H9 (cell line): ENCODE results near the gene CTPS2. TPM values are rescaled to one million over a fixed set of nuclear protein-coding genes. Genes with fewer than 3 reads are reported as not detected.

Experiments
- DNase-seq: peaks from one replicate; pipeline ENCODE4 v3.0.0-alpha.2; 2017
- H2AFZ ChIP-seq: one replicate; pipeline ENCODE4 v1.6.1; 2013; ENCODE audit warnings: mild to moderate bottlenecking, low read length, control low read depth, moderate library complexity
- H2AK5ac ChIP-seq: 2 replicates; pipeline ENCODE4 v1.6.1; 2013; ENCODE audit warnings: low read length, control low read depth, mixed read lengths; ENCODE audit not compliant: insufficient read length
- H2BK120ac ChIP-seq: one replicate; pipeline ENCODE4 v1.6.1; 2013; ENCODE audit warnings: low read depth, mild to moderate bottlenecking, low read length, control low read depth, inconsistent platforms; ENCODE audit not compliant: poor library complexity, severe bottlenecking
- H2BK12ac ChIP-seq: 2 replicates; pipeline ENCODE4 v1.6.1; 2013; ENCODE audit warnings: low read length, control low read depth, mixed read lengths, low read depth; ENCODE audit not compliant: insufficient read length
- H2BK15ac ChIP-seq: 2 replicates; pipeline ENCODE4 v1.6.1; 2013; ENCODE audit warnings: low read depth, low read length, control low read depth
- H2BK20ac ChIP-seq: one replicate; pipeline ENCODE4 v1.6.1; 2013; ENCODE audit warnings: low read depth, mild to moderate bottlenecking, low read length, control low read depth, inconsistent platforms; ENCODE audit not compliant: poor library complexity, severe bottlenecking
- H2BK5ac ChIP-seq: 2 replicates; pipeline ENCODE4 v1.6.1; 2013; ENCODE audit warnings: low read length, control low read depth, mixed read lengths; ENCODE audit not compliant: insufficient read length
- H3K14ac ChIP-seq: 2 replicates; pipeline ENCODE4 v1.6.1; 2013; ENCODE audit warnings: low read length, control low read depth; ENCODE audit not compliant: insufficient read depth
- H3K18ac ChIP-seq: 2 replicates; pipeline ENCODE4 v1.6.1; 2013; ENCODE audit warnings: low read depth, mild to moderate bottlenecking, mixed read lengths, low read length, control low read depth; ENCODE audit not compliant: insufficient read length
- H3K23ac ChIP-seq: 2 replicates; pipeline ENCODE4 v1.6.1; 2013; ENCODE audit warnings: low read length, control low read depth, mixed read lengths, low read depth; ENCODE audit not compliant: insufficient read length
- H3K23me2 ChIP-seq: 2 replicates; pipeline ENCODE4 v1.6.1; 2013; ENCODE audit warnings: low read depth, mild to moderate bottlenecking, mixed read lengths, low read length, control low read depth; ENCODE audit not compliant: insufficient read length, poor library complexity, severe bottlenecking
- H3K27ac ChIP-seq: 2 replicates; pipeline ENCODE4 v1.5.1; 2013; ENCODE audit warnings: low read length, control low read depth, mixed read lengths, low read depth; ENCODE audit not compliant: insufficient read length
- H3K27me3 ChIP-seq: 2 replicates; pipeline ENCODE4 v1.6.1; 2013; ENCODE audit warnings: low read length, control low read depth, inconsistent platforms; ENCODE audit not compliant: insufficient read depth
- H3K4ac ChIP-seq: 2 replicates; pipeline ENCODE4 v1.6.1; 2013; ENCODE audit warnings: low read depth, mild to moderate bottlenecking, control low read depth, inconsistent platforms, low read length, moderate library complexity
- H3K4me1 ChIP-seq: 2 replicates; pipeline ENCODE4 v1.6.1; 2013; ENCODE audit warnings: low read length, control low read depth, inconsistent platforms; ENCODE audit not compliant: insufficient read depth
- H3K4me2 ChIP-seq: 2 replicates; pipeline ENCODE4 v1.6.1; 2013; ENCODE audit warnings: low read length, control low read depth, mixed read lengths; ENCODE audit not compliant: insufficient read length, insufficient read depth
- H3K56ac ChIP-seq: 2 replicates; pipeline ENCODE4 v1.6.1; 2013; ENCODE audit warnings: low read depth, mild to moderate bottlenecking, mixed read lengths, low read length, control low read depth; ENCODE audit not compliant: insufficient read length
- H3K79me1 ChIP-seq: 2 replicates; pipeline ENCODE4 v1.6.1; 2013; ENCODE audit warnings: low read depth, mild to moderate bottlenecking, moderate library complexity, low read length, control low read depth, inconsistent platforms; ENCODE audit not compliant: insufficient read depth, poor library complexity, severe bottlenecking
- H3K79me2 ChIP-seq: 2 replicates; pipeline ENCODE4 v1.6.1; 2013; ENCODE audit warnings: low read length, control low read depth, inconsistent platforms; ENCODE audit not compliant: insufficient read depth
- H3K9ac ChIP-seq: 2 replicates; pipeline ENCODE4 v1.6.1; 2013; ENCODE audit warnings: low read length, control low read depth, mixed read lengths; ENCODE audit not compliant: insufficient read length; ENCODE audit errors: extremely low read depth
- H3K9me3 ChIP-seq: one replicate; pipeline ENCODE4 v1.6.1; 2013; ENCODE audit warnings: low read depth, low read length, inconsistent platforms; ENCODE audit not compliant: control insufficient read depth
- H3T11ph ChIP-seq: one replicate; pipeline ENCODE4 v1.6.1; 2013; ENCODE audit warnings: mild to moderate bottlenecking, low read length, control low read depth, inconsistent platforms
- H4K20me1 ChIP-seq: one replicate; pipeline ENCODE4 v1.6.1; 2013; ENCODE audit not compliant: control insufficient read depth, insufficient read length, insufficient read depth
- H4K5ac ChIP-seq: 2 replicates; pipeline ENCODE4 v1.6.1; 2013; ENCODE audit warnings: low read depth, mild to moderate bottlenecking, mixed read lengths, low read length, control low read depth; ENCODE audit not compliant: insufficient read length
- H4K8ac ChIP-seq: replicated peaks from 2 replicates; pipeline ENCODE4 v1.6.1; 2013; ENCODE audit warnings: low read length, control low read depth, mixed read lengths, low read depth; ENCODE audit not compliant: insufficient read length
- H4K91ac ChIP-seq: 2 replicates; pipeline ENCODE4 v1.6.1; 2013; ENCODE audit warnings: low read depth, mild to moderate bottlenecking, moderate library complexity, mixed read lengths, low read length, control low read depth; ENCODE audit not compliant: insufficient read length
- H3K27ac Mint-ChIP-seq, 3 experiments: 2 replicates in 2 of 3; 3 replicates in 1 of 3; pipeline ENCODE4 v1.8.0; 2020 to 2021; ENCODE audit warnings: mixed read lengths in 3 of 3, mild to moderate bottlenecking in 1 of 3, moderate library complexity in 1 of 3
- H3K27me3 Mint-ChIP-seq: 2 replicates; pipeline ENCODE4 v1.8.0; 2021; ENCODE audit warnings: low read depth, mild to moderate bottlenecking, moderate library complexity, mixed read lengths
- H3K36me3 Mint-ChIP-seq, 3 experiments: 2 replicates in 2 of 3; 3 replicates in 1 of 3; pipeline ENCODE4 v1.8.0; 2020 to 2021; ENCODE audit warnings: low read depth in 3 of 3, mixed read lengths in 3 of 3; ENCODE audit not compliant: insufficient read depth in 1 of 3
- H3K4me1 Mint-ChIP-seq, 2 experiments: 2 replicates each; pipeline ENCODE4 v1.8.0; 2020; ENCODE audit warnings: mixed read lengths in 2 of 2
- H3K4me3 Mint-ChIP-seq, 2 experiments: 2 replicates in 1 of 2; 3 replicates in 1 of 2; pipeline ENCODE4 v1.8.0; 2020 to 2021; ENCODE audit warnings: mild to moderate bottlenecking in 2 of 2, mixed read lengths in 2 of 2, moderate library complexity in 1 of 2
- H3K9me3 Mint-ChIP-seq, 2 experiments: 2 replicates in 1 of 2; 3 replicates in 1 of 2; pipeline ENCODE4 v1.8.0; 2020; ENCODE audit warnings: mild to moderate bottlenecking in 2 of 2, mixed read lengths in 2 of 2, moderate library complexity in 1 of 2
- WGBS: extraction: QIAGEN DNeasy Blood & Tissue Kit; methylation state at CpG from one replicate; pipeline ENCODE4 v1.1.7; 2013; ENCODE audit warnings: missing lambda C conversion rate, low lambda C conversion rate, mixed read lengths; ENCODE audit not compliant: insufficient read length; ENCODE audit errors: extremely low coverage; 5-methylcytosine and 5-hydroxymethylcytosine counted together
- total RNA-seq: library from RNA; stranded (reverse); gene quantifications from 2 replicates; pipeline ENCODE4 v1.2.1, GENCODE V29; 2021
- TF ChIP-seq, protein P1 (sequence below): fragments of 200-600 bp; sonication (generic); conservative IDR thresholded peaks from 3 replicates; pipeline ENCODE4 v1.8.0; 2021; ENCODE audit warnings: antibody characterized with exemption, mild to moderate bottlenecking

The CTPS2 gene
- total RNA-seq, 1 experiment from 2014 or later: 69.7 TPM

DNA sequence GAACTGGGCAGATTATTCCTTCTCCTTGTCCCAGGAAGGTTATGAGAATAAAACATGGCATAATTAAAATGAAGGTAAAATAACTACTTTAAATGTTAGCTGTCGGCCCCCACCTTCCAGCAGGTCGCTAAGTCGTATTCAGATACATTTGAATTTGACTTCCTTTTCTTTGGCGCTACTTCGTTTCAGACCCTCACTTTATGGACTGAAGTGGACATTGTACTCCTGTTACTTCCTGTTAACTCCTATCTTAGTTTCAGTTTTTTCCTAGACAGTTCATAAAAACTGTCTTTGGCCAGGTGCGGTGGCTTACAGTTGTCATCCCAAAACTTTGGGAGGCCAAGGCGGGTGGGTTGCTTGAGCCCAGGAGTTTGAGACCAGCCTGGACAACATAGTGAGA is 12.6 kb upstream of the CTPS2 start:
- H2AFZ ChIP-seq: no peak overlapping the region
- no peak overlapping the region for H2BK120ac ChIP-seq
- H4K20me1 ChIP-seq: no peaks in the 10 kb centered on the region
- WGBS: no CpG with 5 or more reads among the region's 7 CpGs
- H3K23me2 ChIP-seq: peaks cover 2% of the 10 kb centered on the region
- no peak overlapping the region for H4K8ac ChIP-seq
- peaks cover 7% of the 10 kb centered on the region for H3K79me1 ChIP-seq
- H2BK12ac ChIP-seq: no peak overlapping the region
- no peak overlapping the region for H3K9ac ChIP-seq
- H3T11ph ChIP-seq: no peak overlapping the region
- peaks cover 30% of the 10 kb centered on the region; the same call in 1 of the 2 replicates for H3K79me2 ChIP-seq
- no peak overlapping the region for H3K27ac ChIP-seq
- no peaks in the 10 kb centered on the region for H3K4me1 ChIP-seq
- no peak overlapping the region for H2BK20ac ChIP-seq
- no peak overlapping the region for H3K18ac ChIP-seq
- H3K27me3 ChIP-seq: no peaks in the 10 kb centered on the region
- H3K14ac ChIP-seq: no peak overlapping the region
- H3K9me3 ChIP-seq: no peaks in the 10 kb centered on the region
- Mint-ChIP-seq H3K4me1 (peaks cover 12 to 22% of the 10 kb centered on the region in 2 experiments), H3K27ac (0 out of 7 replicates have a peak overlapping the region, but pooled peaks of 1 of the 3 experiments have one; percentile 16), H3K4me3 (no peak overlapping the region), H3K9me3 (peaks cover 19 to 20% of the 10 kb centered on the region in 2 experiments), H3K36me3 (peaks cover 44 to 61% (median 59%) of the 10 kb centered on the region in 3 experiments), H3K27me3 (no peaks in the 10 kb centered on the region)
- H2BK5ac ChIP-seq: no peak overlapping the region
- H3K4ac ChIP-seq: no peak overlapping the region
- no peak overlapping the region for H2BK15ac ChIP-seq
- no peak overlapping the region for H4K91ac ChIP-seq
- no peak for DNase-seq
- no peak overlapping the region for H3K56ac ChIP-seq
- no peak overlapping the region for H4K5ac ChIP-seq
- H2AK5ac ChIP-seq: no peak overlapping the region
- no peak overlapping the region for H3K23ac ChIP-seq
- TF ChIP-seq, protein P1, sequence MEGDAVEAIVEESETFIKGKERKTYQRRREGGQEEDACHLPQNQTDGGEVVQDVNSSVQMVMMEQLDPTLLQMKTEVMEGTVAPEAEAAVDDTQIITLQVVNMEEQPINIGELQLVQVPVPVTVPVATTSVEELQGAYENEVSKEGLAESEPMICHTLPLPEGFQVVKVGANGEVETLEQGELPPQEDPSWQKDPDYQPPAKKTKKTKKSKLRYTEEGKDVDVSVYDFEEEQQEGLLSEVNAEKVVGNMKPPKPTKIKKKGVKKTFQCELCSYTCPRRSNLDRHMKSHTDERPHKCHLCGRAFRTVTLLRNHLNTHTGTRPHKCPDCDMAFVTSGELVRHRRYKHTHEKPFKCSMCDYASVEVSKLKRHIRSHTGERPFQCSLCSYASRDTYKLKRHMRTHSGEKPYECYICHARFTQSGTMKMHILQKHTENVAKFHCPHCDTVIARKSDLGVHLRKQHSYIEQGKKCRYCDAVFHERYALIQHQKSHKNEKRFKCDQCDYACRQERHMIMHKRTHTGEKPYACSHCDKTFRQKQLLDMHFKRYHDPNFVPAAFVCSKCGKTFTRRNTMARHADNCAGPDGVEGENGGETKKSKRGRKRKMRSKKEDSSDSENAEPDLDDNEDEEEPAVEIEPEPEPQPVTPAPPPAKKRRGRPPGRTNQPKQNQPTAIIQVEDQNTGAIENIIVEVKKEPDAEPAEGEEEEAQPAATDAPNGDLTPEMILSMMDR: no peak
- H3K4me2 ChIP-seq: no peak overlapping the region
